Measurements from ENCODE around the gene ZBTB38. TPM values are rescaled to one million over a fixed set of nuclear protein-coding genes. Genes with fewer than 3 reads are reported as not detected.

Gene ZBTB38
- total RNA-seq, 1 experiment from 2014 or later = 6.7 TPM

GRCh38 chr3:141349711-141350110, 18.6 kb upstream of the ZBTB38 start:
- DNase-seq = no peak
- Histone ChIP-seq H3K4me3 (ENCODE audit: insufficient read depth, low read depth, low read length) (no peak overlapping the region), H3K36me3 (replicated peaks; ENCODE audit: control insufficient read depth, insufficient read depth, low read length) (no peaks in the 10 kb centered on the region), H3K27me3 (ENCODE audit: control insufficient read depth, insufficient read depth, low read length) (no peaks in the 10 kb centered on the region; the same call in 1 of the 2 replicates)

- no peaks in the 10 kb centered on the region; the same call in 1 of the 2 replicates for H3K27me3 ChIP-seq (ENCODE audit: control insufficient read depth, insufficient read depth, low read length)
- no peak for DNase-seq
- no peak overlapping the region for H3K4me3 ChIP-seq (ENCODE audit: insufficient read depth, low read depth, low read length)
- no peaks in the 10 kb centered on the region for H3K36me3 ChIP-seq (replicated peaks; ENCODE audit: control insufficient read depth, insufficient read depth, low read length)
These were observed 17.6 kb upstream of the ZBTB38 start for GRCh38 chr3:141350666-141351065.

DNA sequence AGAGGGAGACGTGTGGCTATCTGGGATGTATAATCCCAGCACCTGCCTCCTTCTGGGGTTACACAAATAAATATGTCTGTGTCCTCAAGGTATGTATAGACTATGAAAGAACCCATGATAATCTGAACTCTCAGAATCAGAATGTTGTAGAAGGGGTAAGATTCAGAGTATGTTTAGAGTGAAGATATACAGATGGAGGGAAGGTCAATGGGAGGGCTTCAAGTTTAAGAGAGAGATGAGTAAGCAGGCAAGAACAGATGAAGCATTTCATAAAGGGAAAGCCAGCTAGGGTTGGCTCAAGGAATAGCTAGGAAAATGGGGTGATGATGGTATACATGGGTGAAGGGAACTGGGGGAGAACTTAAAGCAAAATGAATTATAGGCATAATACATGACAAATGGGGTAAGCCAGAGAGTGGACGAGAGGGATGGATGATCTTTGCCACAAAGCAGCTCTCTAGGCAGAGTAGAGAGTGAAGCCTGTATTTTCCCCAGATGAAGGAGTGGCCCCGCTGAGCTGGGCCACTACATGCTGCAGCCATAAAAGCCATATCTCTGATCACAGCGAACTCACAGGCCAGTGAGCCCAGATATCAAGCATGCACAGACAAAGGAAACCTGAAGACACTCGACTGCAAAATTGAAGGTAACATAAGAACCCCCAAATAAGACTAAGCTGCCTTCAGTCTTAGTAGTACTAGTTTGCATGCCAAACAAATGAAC, 15.9 kb upstream of the ZBTB38 start:
- Histone ChIP-seq H3K4me3 (ENCODE audit: insufficient read depth, low read depth, low read length) (no peak overlapping the region), H3K36me3 (replicated peaks; ENCODE audit: control insufficient read depth, insufficient read depth, low read length) (no peaks in the 10 kb centered on the region), H3K27me3 (ENCODE audit: control insufficient read depth, insufficient read depth, low read length) (no peaks in the 10 kb centered on the region; the same call in 1 of the 2 replicates)
- DNase-seq = no peak

DNA sequence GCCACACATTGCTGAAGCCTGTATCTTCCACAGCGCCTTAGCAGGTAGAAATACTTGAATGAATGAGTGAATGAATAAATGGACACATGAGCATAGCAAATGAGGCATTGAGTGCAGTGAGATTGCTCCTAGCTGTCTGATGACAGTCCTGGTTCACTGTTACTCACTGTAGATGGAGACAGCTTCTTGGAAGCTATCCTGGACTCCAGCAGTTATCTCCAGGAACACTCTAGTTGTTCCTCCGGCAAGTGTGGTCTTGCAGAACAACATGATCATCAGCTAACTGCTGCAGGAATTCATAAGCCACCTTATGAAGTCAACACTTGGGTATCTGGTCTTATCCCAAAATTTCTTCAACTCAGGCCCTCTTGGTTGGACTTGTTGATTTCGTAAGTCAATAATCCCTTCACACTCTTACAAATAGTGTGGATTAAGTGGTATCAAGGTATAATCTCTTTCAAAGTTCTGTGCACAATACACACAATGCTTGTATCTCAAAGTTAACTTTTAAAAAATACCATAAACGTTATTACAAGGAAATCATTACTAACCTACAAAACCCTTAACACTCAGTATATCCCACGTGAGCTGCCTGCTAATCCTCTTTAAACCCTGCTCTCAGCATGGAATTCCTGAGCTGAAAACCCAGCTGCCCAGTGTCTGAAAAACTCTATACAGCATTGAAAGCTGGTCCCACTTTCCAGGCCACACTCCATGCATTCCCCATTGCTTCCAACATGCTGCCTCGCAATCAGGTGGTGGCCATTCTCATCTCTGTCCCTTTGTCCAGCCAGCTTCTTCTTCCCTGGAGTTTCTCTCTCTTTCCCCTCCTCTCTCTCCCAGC, 14.4 kb upstream of the ZBTB38 start:
- no peaks in the 10 kb centered on the region; the same call in 1 of the 2 replicates for H3K27me3 ChIP-seq (ENCODE audit: control insufficient read depth, insufficient read depth, low read length)
- no peak overlapping the region for H3K4me3 ChIP-seq (ENCODE audit: insufficient read depth, low read depth, low read length)
- no peak for DNase-seq

GRCh38 chr3:141354517-141354916, 13.8 kb upstream of the ZBTB38 start:
- H3K27me3 ChIP-seq (ENCODE audit: control insufficient read depth, insufficient read depth, low read length) = no peaks in the 10 kb centered on the region; the same call in 1 of the 2 replicates
- H3K4me3 ChIP-seq (ENCODE audit: insufficient read depth, low read depth, low read length) = no peak overlapping the region
- DNase-seq = no peak
- H3K36me3 ChIP-seq (replicated peaks; ENCODE audit: control insufficient read depth, insufficient read depth, low read length) = no peaks in the 10 kb centered on the region

More for the DNA sequence above, 14.4 kb upstream of the ZBTB38 start:
- no peaks in the 10 kb centered on the region for H3K36me3 ChIP-seq (replicated peaks; ENCODE audit: control insufficient read depth, insufficient read depth, low read length)

- no peaks in the 10 kb centered on the region; the same call in 1 of the 2 replicates for H3K27me3 ChIP-seq (ENCODE audit: control insufficient read depth, insufficient read depth, low read length)
- no peaks in the 10 kb centered on the region for H3K36me3 ChIP-seq (replicated peaks; ENCODE audit: control insufficient read depth, insufficient read depth, low read length)
- H3K4me3 ChIP-seq (ENCODE audit: insufficient read depth, low read depth, low read length) = no peak overlapping the region
- DNase-seq = no peak
These were observed 13.1 kb upstream of the ZBTB38 start for GRCh38 chr3:141355242-141355641.

GRCh38 chr3:141356046-141356445, 12.3 kb upstream of the ZBTB38 start:
- DNase-seq = no peak
- H3K27me3 ChIP-seq (ENCODE audit: control insufficient read depth, insufficient read depth, low read length) = no peaks in the 10 kb centered on the region; the same call in 1 of the 2 replicates
- no peaks in the 10 kb centered on the region for H3K36me3 ChIP-seq (replicated peaks; ENCODE audit: control insufficient read depth, insufficient read depth, low read length)
- no peak overlapping the region for H3K4me3 ChIP-seq (ENCODE audit: insufficient read depth, low read depth, low read length)

- Histone ChIP-seq H3K27me3 (ENCODE audit: control insufficient read depth, insufficient read depth, low read length) (no peaks in the 10 kb centered on the region; the same call in 1 of the 2 replicates), H3K4me3 (ENCODE audit: insufficient read depth, low read depth, low read length) (no peak overlapping the region), H3K36me3 (replicated peaks; ENCODE audit: control insufficient read depth, insufficient read depth, low read length) (no peaks in the 10 kb centered on the region)
- peak; percentile 65 for DNase-seq
These were observed 7.3 kb upstream of the ZBTB38 start for GRCh38 chr3:141360888-141361598.

DNA sequence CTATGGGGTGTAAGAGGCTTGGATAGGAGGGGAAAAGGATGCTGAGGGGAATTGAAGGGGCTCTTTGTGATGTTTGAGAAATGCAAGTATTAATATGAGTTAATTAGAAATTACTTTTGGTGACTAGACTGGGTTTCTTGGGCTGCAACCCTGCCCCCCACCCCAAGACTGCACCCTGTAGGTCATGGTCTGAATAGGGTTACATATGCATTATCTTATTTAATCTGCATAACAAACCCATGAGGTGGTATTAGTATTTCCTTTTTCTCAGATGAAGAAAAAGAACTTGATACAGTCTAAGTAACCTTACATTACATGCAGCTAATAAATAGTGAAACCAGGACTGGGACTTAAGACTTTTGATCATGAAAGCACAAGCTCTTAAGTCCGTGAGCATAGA, 5.6 kb upstream of the ZBTB38 start:
- DNase-seq = no peak
- H3K27me3 ChIP-seq (ENCODE audit: control insufficient read depth, insufficient read depth, low read length) = no peaks in the 10 kb centered on the region
- H3K4me3 ChIP-seq (ENCODE audit: insufficient read depth, low read depth, low read length) = no peak overlapping the region
- no peaks in the 10 kb centered on the region for H3K36me3 ChIP-seq (replicated peaks; ENCODE audit: control insufficient read depth, insufficient read depth, low read length)

DNA sequence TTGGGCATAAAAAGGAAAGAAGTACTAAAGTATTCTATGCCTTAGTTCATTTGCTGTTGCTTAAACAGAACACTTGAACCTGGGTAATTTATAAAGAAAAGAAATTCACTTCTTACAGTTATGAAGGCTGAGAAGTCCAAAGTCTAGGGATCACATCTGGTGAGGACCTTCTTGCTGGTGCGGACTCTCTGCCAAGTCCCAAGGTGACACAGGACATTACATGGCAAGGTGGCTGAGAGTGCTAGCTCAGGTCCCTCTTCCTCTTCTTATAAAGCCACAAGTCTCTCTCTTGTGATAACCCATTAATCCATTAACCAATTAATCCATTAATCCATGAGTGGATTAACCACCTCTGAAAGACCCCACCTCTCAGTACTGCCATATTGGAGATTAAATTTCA, 3.1 kb upstream of the ZBTB38 start:
- no peak for DNase-seq
- Histone ChIP-seq H3K27me3 (ENCODE audit: control insufficient read depth, insufficient read depth, low read length) (no peaks in the 10 kb centered on the region), H3K4me3 (ENCODE audit: insufficient read depth, low read depth, low read length) (no peak overlapping the region), H3K36me3 (replicated peaks; ENCODE audit: control insufficient read depth, insufficient read depth, low read length) (no peaks in the 10 kb centered on the region)

GRCh38 chr3:141366285-141367037, 1.8 kb upstream of the ZBTB38 start:
- Histone ChIP-seq H3K4me3 (ENCODE audit: insufficient read depth, low read depth, low read length) (no peak overlapping the region), H3K36me3 (replicated peaks; ENCODE audit: control insufficient read depth, insufficient read depth, low read length) (no peaks in the 10 kb centered on the region), H3K27me3 (ENCODE audit: control insufficient read depth, insufficient read depth, low read length) (no peaks in the 10 kb centered on the region)
- DNase-seq = no peak

DNA sequence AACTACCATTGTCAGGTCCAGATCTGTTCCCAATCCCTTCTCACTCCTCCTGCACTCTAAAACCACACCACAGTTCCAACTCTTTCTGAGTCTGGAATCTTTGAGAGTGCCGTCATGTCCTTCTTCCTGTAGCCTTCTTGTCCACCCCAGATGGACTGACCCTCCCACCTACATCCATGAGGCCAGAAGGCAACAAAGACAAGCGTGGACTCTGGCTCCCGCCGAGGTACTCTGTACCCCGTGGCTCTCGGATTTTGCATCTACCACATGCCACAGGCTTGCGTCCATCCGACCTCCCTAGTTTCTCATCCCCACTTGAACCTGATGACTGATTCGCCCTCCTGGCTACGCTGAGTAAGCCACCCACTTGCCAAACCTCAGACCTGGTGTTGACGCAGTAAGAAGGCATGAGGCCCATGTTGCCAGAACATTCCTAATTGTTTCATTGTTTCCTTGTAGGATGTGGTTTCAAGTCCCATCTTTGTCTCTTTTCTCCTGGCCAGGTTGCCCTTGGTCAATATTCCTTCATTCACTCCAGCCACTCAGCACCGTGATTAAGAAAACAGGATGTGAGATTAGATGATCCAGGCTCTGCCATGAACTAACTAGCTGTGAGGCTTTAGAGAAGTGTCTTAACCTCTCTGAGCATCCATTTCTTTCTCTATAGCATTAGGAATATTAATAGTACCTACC, 1.1 kb upstream of the ZBTB38 start:
- Histone ChIP-seq H3K4me3 (ENCODE audit: insufficient read depth, low read depth, low read length) (no peak overlapping the region), H3K36me3 (replicated peaks; ENCODE audit: control insufficient read depth, insufficient read depth, low read length) (no peaks in the 10 kb centered on the region), H3K27me3 (ENCODE audit: control insufficient read depth, insufficient read depth, low read length) (no peaks in the 10 kb centered on the region)
- DNase-seq = no peak

GRCh38 chr3:141368925-141369794, 856 bp downstream of the ZBTB38 start:
- Histone ChIP-seq H3K27me3 (ENCODE audit: control insufficient read depth, insufficient read depth, low read length) (no peaks in the 10 kb centered on the region), H3K36me3 (replicated peaks; ENCODE audit: control insufficient read depth, insufficient read depth, low read length) (no peaks in the 10 kb centered on the region), H3K4me3 (ENCODE audit: insufficient read depth, low read depth, low read length) (no peak overlapping the region)
- no peak for DNase-seq
